Neural cell (in vitro differentiated cells): ENCODE data around the gene MICU1.

Experiments used
- EP300 ChIP-seq: fragments of 450-650 bp; conservative IDR thresholded peaks from 2 replicates; pipeline ENCODE4 v1.6.1; 2014; ENCODE audit warnings: antibody characterized with exemption, mild to moderate bottlenecking, moderate library complexity; ENCODE audit not compliant: poor library complexity, severe bottlenecking
- EZH2 ChIP-seq: fragments of 200-600, 300-800 bp; shearing (Covaris generic), sonication (generic); IDR thresholded peaks from 2 replicates; pipeline ENCODE4 v1.6.1; 2014; ENCODE audit warnings: antibody characterized with exemption, low read length, borderline replicate concordance, mild to moderate bottlenecking; ENCODE audit not compliant: insufficient read depth, poor library complexity, severe bottlenecking
- MXI1 ChIP-seq: fragments of 450-650 bp; conservative IDR thresholded peaks from 2 replicates; pipeline ENCODE4 v1.6.1; 2014; ENCODE audit warnings: antibody characterized with exemption, mild to moderate bottlenecking; ENCODE audit not compliant: poor library complexity, severe bottlenecking
- POLR2AphosphoS5 ChIP-seq: IDR thresholded peaks from 2 replicates; pipeline ENCODE4 v1.6.1; 2012
- TAF1 ChIP-seq: IDR thresholded peaks from 2 replicates; pipeline ENCODE4 v1.6.1; 2012; ENCODE audit warnings: low read depth
- TF ChIP-seq, protein P1 (sequence below): fragments of 450-650 bp; IDR thresholded peaks from 2 replicates; pipeline ENCODE4 v1.5.1; 2014; ENCODE audit warnings: antibody characterized with exemption, mild to moderate bottlenecking, moderate library complexity; ENCODE audit not compliant: poor library complexity, severe bottlenecking
- TF ChIP-seq, protein P2 (sequence below): IDR thresholded peaks from 2 replicates; pipeline ENCODE4 v1.6.1; 2012; ENCODE audit warnings: borderline replicate concordance

- TF ChIP-seq TAF1 (no peak), POLR2AphosphoS5 (no peak), MXI1 (no peak), EZH2 (no peak), EP300 (no peak)
- TF ChIP-seq, protein P1, sequence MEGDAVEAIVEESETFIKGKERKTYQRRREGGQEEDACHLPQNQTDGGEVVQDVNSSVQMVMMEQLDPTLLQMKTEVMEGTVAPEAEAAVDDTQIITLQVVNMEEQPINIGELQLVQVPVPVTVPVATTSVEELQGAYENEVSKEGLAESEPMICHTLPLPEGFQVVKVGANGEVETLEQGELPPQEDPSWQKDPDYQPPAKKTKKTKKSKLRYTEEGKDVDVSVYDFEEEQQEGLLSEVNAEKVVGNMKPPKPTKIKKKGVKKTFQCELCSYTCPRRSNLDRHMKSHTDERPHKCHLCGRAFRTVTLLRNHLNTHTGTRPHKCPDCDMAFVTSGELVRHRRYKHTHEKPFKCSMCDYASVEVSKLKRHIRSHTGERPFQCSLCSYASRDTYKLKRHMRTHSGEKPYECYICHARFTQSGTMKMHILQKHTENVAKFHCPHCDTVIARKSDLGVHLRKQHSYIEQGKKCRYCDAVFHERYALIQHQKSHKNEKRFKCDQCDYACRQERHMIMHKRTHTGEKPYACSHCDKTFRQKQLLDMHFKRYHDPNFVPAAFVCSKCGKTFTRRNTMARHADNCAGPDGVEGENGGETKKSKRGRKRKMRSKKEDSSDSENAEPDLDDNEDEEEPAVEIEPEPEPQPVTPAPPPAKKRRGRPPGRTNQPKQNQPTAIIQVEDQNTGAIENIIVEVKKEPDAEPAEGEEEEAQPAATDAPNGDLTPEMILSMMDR = no peak
- TF ChIP-seq, protein P2, sequence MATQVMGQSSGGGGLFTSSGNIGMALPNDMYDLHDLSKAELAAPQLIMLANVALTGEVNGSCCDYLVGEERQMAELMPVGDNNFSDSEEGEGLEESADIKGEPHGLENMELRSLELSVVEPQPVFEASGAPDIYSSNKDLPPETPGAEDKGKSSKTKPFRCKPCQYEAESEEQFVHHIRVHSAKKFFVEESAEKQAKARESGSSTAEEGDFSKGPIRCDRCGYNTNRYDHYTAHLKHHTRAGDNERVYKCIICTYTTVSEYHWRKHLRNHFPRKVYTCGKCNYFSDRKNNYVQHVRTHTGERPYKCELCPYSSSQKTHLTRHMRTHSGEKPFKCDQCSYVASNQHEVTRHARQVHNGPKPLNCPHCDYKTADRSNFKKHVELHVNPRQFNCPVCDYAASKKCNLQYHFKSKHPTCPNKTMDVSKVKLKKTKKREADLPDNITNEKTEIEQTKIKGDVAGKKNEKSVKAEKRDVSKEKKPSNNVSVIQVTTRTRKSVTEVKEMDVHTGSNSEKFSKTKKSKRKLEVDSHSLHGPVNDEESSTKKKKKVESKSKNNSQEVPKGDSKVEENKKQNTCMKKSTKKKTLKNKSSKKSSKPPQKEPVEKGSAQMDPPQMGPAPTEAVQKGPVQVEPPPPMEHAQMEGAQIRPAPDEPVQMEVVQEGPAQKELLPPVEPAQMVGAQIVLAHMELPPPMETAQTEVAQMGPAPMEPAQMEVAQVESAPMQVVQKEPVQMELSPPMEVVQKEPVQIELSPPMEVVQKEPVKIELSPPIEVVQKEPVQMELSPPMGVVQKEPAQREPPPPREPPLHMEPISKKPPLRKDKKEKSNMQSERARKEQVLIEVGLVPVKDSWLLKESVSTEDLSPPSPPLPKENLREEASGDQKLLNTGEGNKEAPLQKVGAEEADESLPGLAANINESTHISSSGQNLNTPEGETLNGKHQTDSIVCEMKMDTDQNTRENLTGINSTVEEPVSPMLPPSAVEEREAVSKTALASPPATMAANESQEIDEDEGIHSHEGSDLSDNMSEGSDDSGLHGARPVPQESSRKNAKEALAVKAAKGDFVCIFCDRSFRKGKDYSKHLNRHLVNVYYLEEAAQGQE = no peak
These were observed 169.8 kb downstream of the MICU1 start for GRCh38 chr10:72455889-72456595.
